ENCODE results near the gene HECA. TPM values are rescaled to one million over a fixed set of nuclear protein-coding genes. Genes with fewer than 3 reads are reported as not detected.
"Not testable (repeated sequence)": the region's sequence is repeated elsewhere in the genome, so short reads cannot be mapped to it uniquely, and the experiment has no call there.

Gene HECA
- polyA plus RNA-seq, 6 donors from 2014 or later: 4.0 to 6.2 (median 4.6) TPM

DNA sequence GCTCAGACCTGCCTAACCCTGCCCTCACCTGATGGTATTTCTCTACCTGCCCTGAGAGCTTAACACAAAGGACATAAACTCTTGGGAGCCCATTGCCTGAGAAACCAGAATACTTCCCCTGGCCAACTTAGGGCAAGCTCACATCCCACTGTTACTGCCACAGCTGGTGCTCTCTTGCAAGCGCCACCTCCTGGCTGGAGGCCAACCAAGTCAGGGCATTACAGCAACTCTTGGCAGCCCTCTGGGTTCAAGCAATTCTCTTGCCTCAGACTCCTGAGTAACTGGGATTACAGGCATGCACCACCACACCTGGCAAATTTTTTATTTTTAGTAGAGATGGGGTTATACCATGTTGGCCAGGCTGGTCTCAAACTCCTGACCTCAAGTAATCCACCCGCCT is 70.1 kb downstream of the HECA start:
- H3K4me3 Mint-ChIP-seq: peak overlapping the region in 1 of 8 donors; percentile 35
- DNase-seq (no peak), ATAC-seq (ENCODE audit: low read depth in 2 of 2) (no peak)
- H3K27me3 Mint-ChIP-seq: peaks cover 0 to 5% (median 0%) of the 10 kb centered on the region in 3 donors
- H3K27ac Mint-ChIP-seq: no peak overlapping the region
- H3K4me1 Mint-ChIP-seq: no peaks in the 10 kb centered on the region
- H3K36me3 Mint-ChIP-seq: peaks cover 10 to 35% of the 10 kb centered on the region in 2 donors
- H3K9me3 Mint-ChIP-seq: peaks cover 3 to 55% (median 38%) of the 10 kb centered on the region in 7 donors

DNA sequence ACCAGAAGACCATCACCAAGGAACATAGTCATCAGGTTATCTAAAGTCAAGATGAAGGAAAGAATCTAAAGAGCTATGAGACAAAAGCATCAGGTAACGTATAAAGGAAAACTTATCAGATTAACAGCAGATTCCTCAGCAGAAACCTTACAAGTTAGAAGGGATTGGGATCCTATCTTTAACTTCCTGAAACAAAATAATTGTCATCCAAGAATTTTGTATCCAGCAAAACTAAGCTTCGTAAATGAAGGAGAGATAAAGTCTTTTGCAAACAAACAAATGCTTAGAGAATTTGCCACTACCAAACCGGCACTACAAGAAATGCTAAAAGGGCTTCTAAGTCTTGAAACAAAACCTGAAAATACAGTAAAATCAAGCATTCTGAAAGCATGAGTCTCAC is 71.0 kb downstream of the HECA start:
- Mint-ChIP-seq H3K27me3 (peaks cover 0 to 5% (median 0%) of the 10 kb centered on the region in 3 donors), H3K27ac (no peak overlapping the region), H3K36me3 (peaks cover 10 to 36% of the 10 kb centered on the region in 2 donors), H3K4me1 (peaks cover 0 to 4% (median 0%) of the 10 kb centered on the region in 3 donors), H3K9me3 (peaks cover 3 to 63% (median 43%) of the 10 kb centered on the region in 7 donors), H3K4me3 (no peak overlapping the region)
- ATAC-seq (ENCODE audit: low read depth in 2 of 2): no peak
- no peak for DNase-seq

DNA sequence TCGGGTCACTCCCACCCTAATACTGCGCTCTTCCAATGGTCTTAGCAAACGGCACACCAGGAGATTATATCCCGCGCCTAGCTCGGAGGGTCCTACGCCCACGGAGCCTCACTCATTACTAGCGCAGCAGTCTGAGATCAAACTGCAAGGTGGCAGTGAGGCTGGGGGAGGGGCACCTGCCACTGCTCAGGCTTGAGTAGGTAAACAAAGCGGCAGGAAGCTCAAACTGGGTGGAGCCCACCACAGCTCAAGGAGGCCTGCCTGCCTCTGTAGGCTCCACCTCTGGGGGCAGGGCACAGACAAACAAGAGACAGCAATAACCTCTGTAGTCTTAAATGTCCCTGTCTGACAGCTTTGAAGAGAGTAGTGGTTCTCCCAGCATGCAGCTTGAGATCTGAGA is 75.9 kb downstream of the HECA start:
- DNase-seq; H3K27me3 Mint-ChIP-seq; H3K4me1 Mint-ChIP-seq; H3K27ac Mint-ChIP-seq; ATAC-seq (ENCODE audit: low read depth in 2 of 2); H3K4me3 Mint-ChIP-seq: not testable (repeated sequence)
- Mint-ChIP-seq H3K36me3 (peaks cover 0 to 43% of the 10 kb centered on the region in 2 donors), H3K9me3 (peaks cover 7 to 56% (median 40%) of the 10 kb centered on the region in 7 donors)

DNA sequence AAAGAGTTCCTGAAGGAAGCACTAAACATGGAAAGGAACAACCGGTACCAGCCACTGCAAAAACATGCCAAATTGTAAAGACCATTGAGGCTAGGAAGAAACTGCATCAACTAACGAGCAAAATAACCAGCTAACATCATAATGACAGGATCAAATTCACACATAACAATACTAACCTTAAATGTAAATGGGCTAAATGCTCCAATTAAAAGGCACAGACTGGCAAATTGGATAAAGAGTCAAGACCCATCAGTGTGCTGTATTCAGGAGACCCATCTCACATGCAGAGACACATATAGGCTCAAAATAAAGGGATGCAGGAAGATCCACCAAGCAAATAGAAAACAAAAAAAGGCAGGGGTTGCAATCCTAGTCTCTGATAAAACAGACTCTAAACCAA is 77.6 kb downstream of the HECA start:
- H3K36me3 Mint-ChIP-seq: peaks cover 0 to 33% of the 10 kb centered on the region in 2 donors
- H3K27me3 Mint-ChIP-seq; ATAC-seq (ENCODE audit: low read depth in 2 of 2); H3K4me3 Mint-ChIP-seq; H3K4me1 Mint-ChIP-seq; H3K27ac Mint-ChIP-seq; DNase-seq: not testable (repeated sequence)
- peaks cover 5 to 39% (median 24%) of the 10 kb centered on the region in 7 donors for H3K9me3 Mint-ChIP-seq

DNA sequence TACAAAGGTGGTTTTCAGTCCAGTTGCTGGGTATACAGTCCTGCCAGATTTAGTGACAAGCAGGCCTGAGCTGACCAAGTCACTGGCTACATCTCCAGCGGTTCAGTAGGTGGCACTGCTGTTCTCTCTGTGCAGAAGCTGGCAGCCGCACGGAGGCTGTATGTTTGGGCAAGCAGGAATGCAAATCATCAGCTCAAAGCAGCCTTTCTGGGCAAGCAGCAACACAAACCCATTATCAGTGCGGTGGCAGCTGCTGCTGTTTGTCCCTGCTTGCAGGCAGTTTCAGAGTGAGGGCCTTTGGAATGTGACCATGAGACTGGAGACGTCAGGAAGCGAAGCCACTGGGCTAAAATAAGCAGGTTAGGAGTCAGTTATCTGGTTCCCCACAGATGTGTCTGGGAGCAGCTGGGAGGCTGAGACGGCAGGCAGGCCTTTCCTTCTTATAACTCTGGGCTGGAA is 84.4 kb downstream of the HECA start:
- ATAC-seq (ENCODE audit: low read depth in 2 of 2) (peak; percentile 100), DNase-seq (peak; percentile 56)
- H3K4me1 Mint-ChIP-seq: peaks cover 3 to 14% (median 7%) of the 10 kb centered on the region in 3 donors
- H3K9me3 Mint-ChIP-seq: peaks cover 0 to 4% (median 0%) of the 10 kb centered on the region in 7 donors
- no peaks in the 10 kb centered on the region for H3K36me3 Mint-ChIP-seq
- peak overlapping the region in 4 of 8 donors; percentile 13 to 81 (median 66) for H3K4me3 Mint-ChIP-seq
- H3K27me3 Mint-ChIP-seq: no peaks in the 10 kb centered on the region
- H3K27ac Mint-ChIP-seq: peak overlapping the region in 4 of 6 donors; percentile 1 to 44 (median 20)

DNA sequence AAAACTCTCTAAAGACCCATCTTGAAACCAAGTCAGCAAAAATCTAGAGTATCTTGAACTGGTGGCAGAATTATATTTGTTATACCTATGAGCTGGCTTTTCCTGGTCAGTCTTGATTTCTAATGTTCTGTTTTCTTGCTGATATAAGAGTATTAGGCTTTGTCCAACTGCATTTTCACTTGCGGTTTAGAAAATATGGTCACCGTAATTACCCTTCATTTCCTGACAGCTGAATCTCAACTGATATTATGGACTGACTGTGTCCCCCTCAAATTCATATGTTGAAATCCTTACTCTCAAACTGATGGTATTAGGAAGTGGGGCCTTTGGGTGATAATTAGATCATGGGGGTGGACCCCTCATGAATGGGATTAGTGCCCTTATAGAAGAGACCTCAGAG is 84.9 kb downstream of the HECA start:
- H3K27ac Mint-ChIP-seq: peak overlapping the region in 1 of 6 donors; percentile 27
- no peak for DNase-seq
- H3K4me3 Mint-ChIP-seq: no peak overlapping the region
- H3K27me3 Mint-ChIP-seq: no peaks in the 10 kb centered on the region
- ATAC-seq (ENCODE audit: low read depth in 2 of 2): no peak
- H3K4me1 Mint-ChIP-seq: peaks cover 3 to 14% (median 7%) of the 10 kb centered on the region in 3 donors
- H3K9me3 Mint-ChIP-seq: peaks cover 0 to 4% (median 0%) of the 10 kb centered on the region in 7 donors
- H3K36me3 Mint-ChIP-seq: no peaks in the 10 kb centered on the region

DNA sequence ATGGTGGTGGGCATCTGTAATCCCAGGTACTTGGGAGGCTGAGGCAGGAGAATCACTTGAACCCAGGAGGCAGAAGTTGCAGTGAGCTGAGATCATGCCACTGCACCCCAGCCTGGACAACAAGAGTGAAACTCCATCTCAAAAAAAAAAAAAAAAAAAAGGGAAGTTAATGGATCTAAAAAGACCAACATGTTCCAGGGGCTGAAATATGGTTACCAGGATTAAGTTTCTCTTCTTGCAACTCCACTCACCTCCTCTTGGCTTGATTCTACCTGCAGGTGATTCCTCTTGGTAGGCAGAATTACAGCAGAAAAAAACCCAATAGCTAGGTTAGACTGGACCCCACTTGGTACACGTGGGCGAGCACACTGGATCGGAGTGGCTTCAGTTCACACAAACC is 93.5 kb downstream of the HECA start:
- not testable (repeated sequence) for H3K4me3 Mint-ChIP-seq; H3K9me3 Mint-ChIP-seq; DNase-seq; H3K36me3 Mint-ChIP-seq; H3K27me3 Mint-ChIP-seq; ATAC-seq (ENCODE audit: low read depth in 2 of 2)
- Mint-ChIP-seq H3K4me1 (peaks cover 0 to 11% (median 0%) of the 10 kb centered on the region in 3 donors), H3K27ac (peak overlapping the region in 1 of 6 donors; percentile 49)

Other genes with a start within 250 kb of the HECA start
- gene REPS1, start 146.8 kb upstream of the HECA start, polyA plus RNA-seq (ENCODE audit: low read depth in 6 of 6): 10 to 100 TPM; 17.5 to 28.4 (median 21.7) TPM
- gene ABRACL, start 106.3 kb upstream of the HECA start, polyA plus RNA-seq (ENCODE audit: low read depth in 6 of 6): 10 to 100 TPM; 72.3 to 99.0 (median 87.8) TPM
- 1 to 10 TPM in 2 of 6 donors, under 1 TPM in 4; 0.35 to 2.1 (median 0.74) TPM for gene TXLNB, start 156.9 kb downstream of the HECA start, polyA plus RNA-seq (ENCODE audit: low read depth in 6 of 6)
- 10 to 100 TPM in 5 of 6 donors, 1 to 10 TPM in 1; 6.0 to 19.3 (median 16.5) TPM for gene CITED2, start 239.6 kb downstream of the HECA start, polyA plus RNA-seq (ENCODE audit: low read depth in 6 of 6)

All from naive B cell (primary cell).